HEK293 (cell line): ENCODE measurements around the gene ALDH8A1.

Experiments
- CTCF ChIA-PET: fragments of 350-600 bp; formaldehyde crosslinking; extraction: SDS; loops from one replicate; lab custom pipeline; 2021; ENCODE audit warnings: antibody characterized with exemption; lab: Yijun Ruan, JAX
- POLR2A ChIA-PET: fragments of 300-600 bp; formaldehyde crosslinking; extraction: SDS; loops from one replicate; lab custom pipeline; 2020; ENCODE audit warnings: antibody characterized with exemption, inconsistent platforms; lab: Yijun Ruan, JAX
- H3K27ac ChIP-seq: fragments of 200-500 bp; sonication (Bioruptor generic); 2 replicates; pipeline ENCODE4 v1.5.1; 2014; ENCODE audit warnings: low read depth, low read length, control low read depth, inconsistent platforms; ENCODE audit errors: extremely low read depth
- H3K36me3 ChIP-seq, 2 experiments: fragments of 200-500 bp in 1 of 2; sonication (Bioruptor generic) in 1 of 2; 1 replicate in 1 of 2; 2 replicates in 1 of 2; pipeline ENCODE4 v1.5.1; 2014 to 2017; ENCODE audit warnings: inconsistent platforms in 2 of 2, low read length in 2 of 2; ENCODE audit not compliant: control insufficient read depth in 2 of 2, insufficient read depth in 1 of 2
- H3K4me1 ChIP-seq: fragments of 200-500 bp; sonication (Bioruptor generic); 2 replicates; pipeline ENCODE4 v1.5.1; 2014; ENCODE audit warnings: mild to moderate bottlenecking, low read length, inconsistent platforms; ENCODE audit not compliant: control insufficient read depth, insufficient read depth
- H3K4me3 ChIP-seq: 2 replicates; pipeline ENCODE4 v1.5.1; 2011; ENCODE audit warnings: low read depth, mild to moderate bottlenecking, control low read depth, low read length, moderate library complexity
- H3K9me3 ChIP-seq: fragments of 200-500 bp; sonication (Bioruptor generic); 2 replicates; pipeline ENCODE4 v1.5.1; 2014; ENCODE audit warnings: low read depth, low read length, inconsistent platforms; ENCODE audit not compliant: control insufficient read depth, insufficient read depth
- INSM2 ChIP-seq: fragments of 450-650 bp; formaldehyde crosslinking; IDR thresholded peaks from 2 replicates; pipeline ENCODE4 v1.5.1; 2016; ENCODE audit warnings: missing biosample characterization, missing genetic modification characterization
- PRDM4 ChIP-seq: fragments of 450-650 bp; formaldehyde crosslinking; IDR thresholded peaks from 2 replicates; pipeline ENCODE4 v1.5.1; 2017; ENCODE audit warnings: missing biosample characterization, missing genetic modification characterization
- ZEB2 ChIP-seq: fragments of 450-650 bp; formaldehyde crosslinking; IDR thresholded peaks from 2 replicates; pipeline ENCODE4 v1.5.1; 2016; ENCODE audit warnings: missing biosample characterization, missing genetic modification characterization
- ZFP37 ChIP-seq: fragments of 450-650 bp; formaldehyde crosslinking; IDR thresholded peaks from 2 replicates; pipeline ENCODE4 v1.5.1; 2016; ENCODE audit warnings: missing biosample characterization, missing genetic modification characterization
- ZNF138 ChIP-seq: fragments of 450-650 bp; formaldehyde crosslinking; IDR thresholded peaks from 2 replicates; pipeline ENCODE4 v1.5.1; 2016; ENCODE audit warnings: missing biosample characterization, missing genetic modification characterization, borderline replicate concordance
- ZNF174 ChIP-seq: fragments of 450-650 bp; formaldehyde crosslinking; IDR thresholded peaks from 2 replicates; pipeline ENCODE4 v1.5.0; 2017; ENCODE audit warnings: missing biosample characterization, mild to moderate bottlenecking, missing genetic modification characterization
- ZNF175 ChIP-seq: fragments of 450-650 bp; formaldehyde crosslinking; IDR thresholded peaks from 2 replicates; pipeline ENCODE4 v1.5.1; 2016; ENCODE audit warnings: missing biosample characterization, missing genetic modification characterization
- ZNF223 ChIP-seq: fragments of 450-650 bp; formaldehyde crosslinking; IDR thresholded peaks from 2 replicates; pipeline ENCODE4 v1.5.1; 2016; ENCODE audit warnings: missing biosample characterization, missing genetic modification characterization
- ZNF433 ChIP-seq: fragments of 450-650 bp; formaldehyde crosslinking; IDR thresholded peaks from 2 replicates; pipeline ENCODE4 v1.5.1; 2016; ENCODE audit warnings: missing biosample characterization, missing genetic modification characterization, low read depth
- ZNF514 ChIP-seq: fragments of 450-650 bp; formaldehyde crosslinking; IDR thresholded peaks from 2 replicates; pipeline ENCODE4 v1.5.1; 2016; ENCODE audit warnings: missing biosample characterization, missing genetic modification characterization
- ZNF544 ChIP-seq: fragments of 450-650 bp; formaldehyde crosslinking; IDR thresholded peaks from 2 replicates; pipeline ENCODE4 v1.5.0; 2017; ENCODE audit warnings: missing biosample characterization, missing genetic modification characterization
- ZNF585B ChIP-seq: fragments of 450-650 bp; formaldehyde crosslinking; IDR thresholded peaks from 2 replicates; pipeline ENCODE4 v1.5.1; 2016; ENCODE audit warnings: missing biosample characterization, missing genetic modification characterization
- ZNF600 ChIP-seq: fragments of 450-650 bp; formaldehyde crosslinking; IDR thresholded peaks from 2 replicates; pipeline ENCODE4 v1.5.1; 2016; ENCODE audit warnings: missing biosample characterization, missing genetic modification characterization
- ZNF670 ChIP-seq: fragments of 450-650 bp; formaldehyde crosslinking; IDR thresholded peaks from 2 replicates; pipeline ENCODE4 v1.5.1; 2016; ENCODE audit warnings: missing biosample characterization, missing genetic modification characterization, low read depth
- ZSCAN18 ChIP-seq: fragments of 450-650 bp; formaldehyde crosslinking; IDR thresholded peaks from 2 replicates; pipeline ENCODE4 v1.5.1; 2016; ENCODE audit warnings: missing biosample characterization, missing genetic modification characterization
- TF ChIP-seq, protein P1 (sequence below): fragments of 450-650 bp; formaldehyde crosslinking; IDR thresholded peaks from 2 replicates; pipeline ENCODE4 v1.5.0; 2017; ENCODE audit warnings: missing biosample characterization, missing genetic modification characterization, borderline replicate concordance
- TF ChIP-seq, protein P2 (sequence below): fragments of 450-650 bp; formaldehyde crosslinking; IDR thresholded peaks from 2 replicates; pipeline ENCODE4 v1.5.1; 2016; ENCODE audit warnings: missing biosample characterization, missing genetic modification characterization
- TF ChIP-seq, protein P3 (sequence below): fragments of 450-650 bp; formaldehyde crosslinking; IDR thresholded peaks from 2 replicates; pipeline ENCODE4 v1.5.1; 2016; ENCODE audit warnings: missing biosample characterization, missing genetic modification characterization

ALDH8A1 gene

GRCh38 chr6:134918418-134918961 is 31.4 kb downstream of the ALDH8A1 start (continued):
- TF ChIP-seq ZEB2 (tag by site-specific recombination) (no peak), PRDM4 (tag by site-specific recombination) (no peak), ZNF138 (tag by site-specific recombination) (no peak), INSM2 (no peak)
- TF ChIP-seq, protein P1, sequence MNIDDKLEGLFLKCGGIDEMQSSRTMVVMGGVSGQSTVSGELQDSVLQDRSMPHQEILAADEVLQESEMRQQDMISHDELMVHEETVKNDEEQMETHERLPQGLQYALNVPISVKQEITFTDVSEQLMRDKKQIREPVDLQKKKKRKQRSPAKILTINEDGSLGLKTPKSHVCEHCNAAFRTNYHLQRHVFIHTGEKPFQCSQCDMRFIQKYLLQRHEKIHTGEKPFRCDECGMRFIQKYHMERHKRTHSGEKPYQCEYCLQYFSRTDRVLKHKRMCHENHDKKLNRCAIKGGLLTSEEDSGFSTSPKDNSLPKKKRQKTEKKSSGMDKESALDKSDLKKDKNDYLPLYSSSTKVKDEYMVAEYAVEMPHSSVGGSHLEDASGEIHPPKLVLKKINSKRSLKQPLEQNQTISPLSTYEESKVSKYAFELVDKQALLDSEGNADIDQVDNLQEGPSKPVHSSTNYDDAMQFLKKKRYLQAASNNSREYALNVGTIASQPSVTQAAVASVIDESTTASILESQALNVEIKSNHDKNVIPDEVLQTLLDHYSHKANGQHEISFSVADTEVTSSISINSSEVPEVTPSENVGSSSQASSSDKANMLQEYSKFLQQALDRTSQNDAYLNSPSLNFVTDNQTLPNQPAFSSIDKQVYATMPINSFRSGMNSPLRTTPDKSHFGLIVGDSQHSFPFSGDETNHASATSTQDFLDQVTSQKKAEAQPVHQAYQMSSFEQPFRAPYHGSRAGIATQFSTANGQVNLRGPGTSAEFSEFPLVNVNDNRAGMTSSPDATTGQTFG = no peak
- TF ChIP-seq, protein P2, sequence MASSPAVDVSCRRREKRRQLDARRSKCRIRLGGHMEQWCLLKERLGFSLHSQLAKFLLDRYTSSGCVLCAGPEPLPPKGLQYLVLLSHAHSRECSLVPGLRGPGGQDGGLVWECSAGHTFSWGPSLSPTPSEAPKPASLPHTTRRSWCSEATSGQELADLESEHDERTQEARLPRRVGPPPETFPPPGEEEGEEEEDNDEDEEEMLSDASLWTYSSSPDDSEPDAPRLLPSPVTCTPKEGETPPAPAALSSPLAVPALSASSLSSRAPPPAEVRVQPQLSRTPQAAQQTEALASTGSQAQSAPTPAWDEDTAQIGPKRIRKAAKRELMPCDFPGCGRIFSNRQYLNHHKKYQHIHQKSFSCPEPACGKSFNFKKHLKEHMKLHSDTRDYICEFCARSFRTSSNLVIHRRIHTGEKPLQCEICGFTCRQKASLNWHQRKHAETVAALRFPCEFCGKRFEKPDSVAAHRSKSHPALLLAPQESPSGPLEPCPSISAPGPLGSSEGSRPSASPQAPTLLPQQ (tag by site-specific recombination) = no peak
- TF ChIP-seq, protein P3, sequence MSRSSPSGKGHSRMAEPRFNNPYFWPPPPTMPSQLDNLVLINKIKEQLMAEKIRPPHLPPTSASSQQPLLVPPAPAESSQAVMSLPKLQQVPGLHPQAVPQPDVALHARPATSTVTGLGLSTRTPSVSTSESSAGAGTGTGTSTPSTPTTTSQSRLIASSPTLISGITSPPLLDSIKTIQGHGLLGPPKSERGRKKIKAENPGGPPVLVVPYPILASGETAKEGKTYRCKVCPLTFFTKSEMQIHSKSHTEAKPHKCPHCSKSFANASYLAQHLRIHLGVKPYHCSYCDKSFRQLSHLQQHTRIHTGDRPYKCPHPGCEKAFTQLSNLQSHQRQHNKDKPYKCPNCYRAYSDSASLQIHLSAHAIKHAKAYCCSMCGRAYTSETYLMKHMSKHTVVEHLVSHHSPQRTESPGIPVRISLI = no peak

DNA sequence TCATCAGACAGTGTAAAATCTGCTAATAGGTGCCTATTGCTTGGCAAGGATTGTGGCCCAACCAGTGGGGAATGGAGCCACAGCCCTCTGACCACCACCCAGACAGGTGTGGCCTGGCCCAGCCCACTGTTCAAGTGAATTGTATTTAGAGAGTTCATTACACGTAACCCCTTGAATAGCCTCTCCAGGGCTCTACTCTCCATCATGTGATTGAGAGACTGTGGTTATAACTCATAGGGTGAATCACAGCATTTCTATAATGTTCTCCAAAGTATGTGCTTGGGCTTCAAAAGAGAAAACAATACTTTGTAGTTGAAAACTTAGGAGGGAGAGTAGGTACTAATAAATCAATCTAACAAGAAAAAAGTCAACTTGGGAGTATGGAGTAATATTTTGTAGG is 38.4 kb downstream of the ALDH8A1 start:
- Histone ChIP-seq H3K4me3 (no peak overlapping the region), H3K4me1 (no peaks in the 10 kb centered on the region), H3K36me3 (no peaks in the 10 kb centered on the region), H3K27ac (no peak overlapping the region), H3K9me3 (no peaks in the 10 kb centered on the region)
- POLR2A ChIA-PET = no interaction called here
- TF ChIP-seq ZFP37 (tag by site-specific recombination) (0 out of 2 replicates have a peak, but pooled peaks have one; percentile 33), ZNF223 (tag by site-specific recombination) (no peak)
- CTCF ChIA-PET = no interaction called here

- no peak for TF ChIP-seq ZNF174
- TF ChIP-seq ZSCAN18 = no peak
- TF ChIP-seq ZNF514 (tag by site-specific recombination) = no peak
- TF ChIP-seq ZNF544 (tag by site-specific recombination) = no peak
- no peak for TF ChIP-seq ZNF585B (tag by site-specific recombination)
- TF ChIP-seq ZNF175 (tag by site-specific recombination) = no peak
- TF ChIP-seq ZNF670 (tag by site-specific recombination) = no peak
- no peak for TF ChIP-seq ZNF433 (tag by site-specific recombination)
- TF ChIP-seq ZNF600 (tag by site-specific recombination) = no peak
- CTCF ChIA-PET = interaction anchor here (0.7 to 3.4 kb wide), 4 partner anchors 25 to 787 kb away, joined by 4 to 20 read pairs (median 5); no protein-coding TSS in a partner anchor
Measured at GRCh38 chr6:134910593-134910935, 39.3 kb downstream of the ALDH8A1 start.

More at GRCh38 chr6:134910593-134910935, 39.3 kb downstream of the ALDH8A1 start:
- Histone ChIP-seq H3K4me3 (no peak overlapping the region), H3K9me3 (no peaks in the 10 kb centered on the region), H3K4me1 (no peaks in the 10 kb centered on the region), H3K27ac (no peak overlapping the region), H3K36me3 (no peaks in the 10 kb centered on the region)
- POLR2A ChIA-PET = no interaction called here
